IMR-90 (cell line): Measurements from ENCODE around the gene GUCY2C. TPM values are rescaled to one million over a fixed set of nuclear protein-coding genes. Genes with fewer than 3 reads are reported as not detected.

Experiments used
- ATAC-seq: fragments of 200-7000 bp; cut with Tn5 transposase; 2 replicates; pipeline ENCODE4 v1.9.1; 2020; ENCODE audit warnings: low read depth, mild to moderate bottlenecking, moderate library complexity
- BruUV-seq: library from RNA; stranded (reverse); fragments of 400-500 nt; replicated peaks from 2 replicates; lab custom pipeline; 2021; lab: Mats Ljungman, UMichigan
- CTCF ChIA-PET: fragments of 300-600 bp; formaldehyde crosslinking; extraction: SDS; loops from one replicate; lab custom pipeline; 2021; ENCODE audit warnings: antibody characterized with exemption; lab: Yijun Ruan, JAX
- POLR2A ChIA-PET: fragments of 300-600 bp; sonication (Branson Sonifier 250); formaldehyde crosslinking; loops from one replicate; lab custom pipeline; 2022; ENCODE audit warnings: antibody characterized with exemption; ENCODE audit not compliant: unreplicated experiment; lab: Charles Lee
- DNase-seq: peaks from one replicate; pipeline ENCODE4 v3.0.0; 2013
- H2AFZ ChIP-seq: replicated peaks from 2 replicates; pipeline ENCODE3; 2013; ENCODE audit warnings: low read length, mild to moderate bottlenecking; ENCODE audit not compliant: poor library complexity
- H2AK5ac ChIP-seq: 2 replicates; pipeline ENCODE4 v1.6.1; 2013; ENCODE audit warnings: low read depth, low read length, inconsistent platforms
- H2AK9ac ChIP-seq: replicated peaks from 2 replicates; pipeline ENCODE3; 2013; ENCODE audit warnings: mild to moderate bottlenecking, low read depth, low read length, moderate library complexity; ENCODE audit not compliant: poor library complexity
- H2BK120ac ChIP-seq: 2 replicates; pipeline ENCODE4 v1.6.1; 2013; ENCODE audit warnings: low read depth, low read length, inconsistent platforms
- H2BK15ac ChIP-seq: 3 replicates; pipeline ENCODE4 v1.6.1; 2013; ENCODE audit warnings: low read depth, low read length, inconsistent platforms
- H2BK20ac ChIP-seq: 2 replicates; pipeline ENCODE4 v1.6.1; 2013; ENCODE audit warnings: low read depth, mild to moderate bottlenecking, inconsistent platforms, low read length, moderate library complexity
- H2BK5ac ChIP-seq: 2 replicates; pipeline ENCODE4 v1.6.1; 2013; ENCODE audit warnings: mild to moderate bottlenecking, low read depth, low read length, inconsistent platforms; ENCODE audit not compliant: poor library complexity, severe bottlenecking
- H3K14ac ChIP-seq: replicated peaks from 2 replicates; pipeline ENCODE4 v1.6.1; 2013; ENCODE audit warnings: low read depth, low read length, inconsistent platforms
- H3K18ac ChIP-seq: 2 replicates; pipeline ENCODE4 v1.6.1; 2013; ENCODE audit warnings: low read depth, low read length, control low read depth
- H3K23ac ChIP-seq: 2 replicates; pipeline ENCODE4 v1.6.1; 2013; ENCODE audit warnings: low read depth, low read length, inconsistent platforms
- H3K27ac ChIP-seq: 2 replicates; pipeline ENCODE4 v1.5.1; 2013; ENCODE audit warnings: mild to moderate bottlenecking, control low read depth, low read length; ENCODE audit not compliant: insufficient read depth
- H3K27me3 ChIP-seq: 2 replicates; pipeline ENCODE4 v1.6.1; 2013; ENCODE audit warnings: low read length; ENCODE audit not compliant: control insufficient read depth, insufficient read depth
- H3K36me3 ChIP-seq: 2 replicates; pipeline ENCODE4 v1.6.1; 2013; ENCODE audit warnings: low read length, mixed read lengths; ENCODE audit not compliant: control insufficient read depth, insufficient read depth
- H3K4ac ChIP-seq: 2 replicates; pipeline ENCODE4 v1.6.1; 2013; ENCODE audit warnings: low read depth, low read length, inconsistent platforms
- H3K4me1 ChIP-seq: 2 replicates; pipeline ENCODE4 v1.6.1; 2013; ENCODE audit warnings: low read length, mixed read lengths; ENCODE audit not compliant: control insufficient read depth, insufficient read depth
- H3K4me2 ChIP-seq: 2 replicates; pipeline ENCODE4 v1.6.1; 2013; ENCODE audit warnings: low read depth, mild to moderate bottlenecking, control low read depth, low read length, moderate library complexity
- H3K4me3 ChIP-seq: 2 replicates; pipeline ENCODE4 v1.5.1; 2013; ENCODE audit warnings: low read depth, mild to moderate bottlenecking, control low read depth, low read length, moderate library complexity; ENCODE audit not compliant: insufficient read depth
- H3K56ac ChIP-seq: 2 replicates; pipeline ENCODE4 v1.6.1; 2013; ENCODE audit warnings: low read length, inconsistent platforms; ENCODE audit not compliant: insufficient read depth; ENCODE audit errors: extremely low read depth
- H3K79me1 ChIP-seq, 2 experiments: 2 replicates each; pipeline ENCODE4 v1.6.1; 2013; ENCODE audit warnings: low read length in 2 of 2, inconsistent platforms in 1 of 2, low read depth in 1 of 2
- H3K9ac ChIP-seq: 2 replicates; pipeline ENCODE4 v1.6.1; 2013; ENCODE audit warnings: low read depth, low read length, control low read depth
- H3K9me1 ChIP-seq: 2 replicates; pipeline ENCODE4 v1.6.1; 2013; ENCODE audit warnings: low read length, inconsistent platforms; ENCODE audit not compliant: insufficient read depth
- H3K9me3 ChIP-seq: 2 replicates; pipeline ENCODE4 v1.6.1; 2013; ENCODE audit warnings: low read length; ENCODE audit not compliant: control insufficient read depth, insufficient read depth
- H4K20me1 ChIP-seq: 2 replicates; pipeline ENCODE4 v1.6.1; 2013; ENCODE audit warnings: low read length, inconsistent platforms; ENCODE audit not compliant: insufficient read depth
- H4K5ac ChIP-seq: 2 replicates; pipeline ENCODE4 v1.6.1; 2013; ENCODE audit warnings: mild to moderate bottlenecking, low read depth, low read length, control low read depth
- H4K8ac ChIP-seq, 2 experiments: 2 replicates each; pipeline ENCODE4 v1.6.1; 2013; ENCODE audit warnings: low read depth in 2 of 2, low read length in 2 of 2, control low read depth in 1 of 2, inconsistent platforms in 1 of 2
- H4K91ac ChIP-seq: 2 replicates; pipeline ENCODE4 v1.6.1; 2013; ENCODE audit warnings: low read depth, low read length, inconsistent platforms; ENCODE audit not compliant: insufficient read depth
- CEBPB ChIP-seq: IDR thresholded peaks from 2 replicates; pipeline ENCODE4 v1.6.1; 2012; ENCODE audit warnings: low read depth, low read length, improper control_type of control experiment
- MAFK ChIP-seq: IDR thresholded peaks from 2 replicates; pipeline ENCODE4 v1.6.1; 2012; ENCODE audit warnings: low read depth, low read length, improper control_type of control experiment
- NFE2L2 ChIP-seq: fragments of 150-350 bp; IDR thresholded peaks from 2 replicates; pipeline ENCODE4 v1.6.1; 2016; ENCODE audit warnings: low read depth, mild to moderate bottlenecking, low read length
- SMC3 ChIP-seq: fragments of 150-350 bp; IDR thresholded peaks from 2 replicates; pipeline ENCODE4 v1.6.1; 2016; ENCODE audit warnings: low read depth, mild to moderate bottlenecking, antibody characterized with exemption, low read length, moderate library complexity
- WGBS, 2 experiments: methylation state at CpG; one replicate each; pipeline versions ENCODE4 v1.1.5 to v1.1.7; 2013; ENCODE audit warnings: missing lambda C conversion rate in 2 of 2; ENCODE audit not compliant: insufficient read length in 1 of 2; ENCODE audit errors: extremely low coverage in 2 of 2; 5-methylcytosine and 5-hydroxymethylcytosine counted together
- dilution Hi-C: fragments of 300-500 bp; cut with HindIII; formaldehyde crosslinking; loops from one replicate; pipeline ENCODE4 v1.14.3; 2018; ENCODE audit warnings: low sequenced_read_pairs; ENCODE audit not compliant: unreplicated experiment
- in situ Hi-C: fragments of 300-500 bp; cut with MboI; formaldehyde crosslinking; loops from 3 replicates; pipeline ENCODE4 v1.14.3; 2019; ENCODE audit warnings: low sequenced_read_pairs, inconsistent platforms, mixed read lengths
- intact Hi-C: fragments of 100-400 bp; cut with micrococcal nuclease; formaldehyde crosslinking; loops from 2 replicates; pipeline ENCODE4 v1.10.0; 2022
- polyA plus RNA-seq, 3 experiments: library from polyadenylated mRNA; depleted of rRNA; stranded (reverse); fragments of >200 nt; gene quantifications; 2 replicates each; pipeline ENCODE4 v1.2.3, GENCODE V29; 2012; ENCODE audit warnings: low replicate concordance in 1 of 3
- total RNA-seq: library from RNA; depleted of rRNA; stranded (reverse); fragments of >200 nt; gene quantifications from 2 replicates; pipeline ENCODE4 v1.2.3, GENCODE V29; 2012
- TF ChIP-seq, protein P1 (sequence below): fragments of 150-350 bp; IDR thresholded peaks from 2 replicates; pipeline ENCODE4 v1.6.1; 2016; ENCODE audit warnings: low read depth, mild to moderate bottlenecking, low read length, moderate library complexity, borderline replicate concordance

The GUCY2C gene
- total and polyA plus RNA-seq, 2 of the 4 experiments (the other 2 are of a cell fraction): not detected

DNA sequence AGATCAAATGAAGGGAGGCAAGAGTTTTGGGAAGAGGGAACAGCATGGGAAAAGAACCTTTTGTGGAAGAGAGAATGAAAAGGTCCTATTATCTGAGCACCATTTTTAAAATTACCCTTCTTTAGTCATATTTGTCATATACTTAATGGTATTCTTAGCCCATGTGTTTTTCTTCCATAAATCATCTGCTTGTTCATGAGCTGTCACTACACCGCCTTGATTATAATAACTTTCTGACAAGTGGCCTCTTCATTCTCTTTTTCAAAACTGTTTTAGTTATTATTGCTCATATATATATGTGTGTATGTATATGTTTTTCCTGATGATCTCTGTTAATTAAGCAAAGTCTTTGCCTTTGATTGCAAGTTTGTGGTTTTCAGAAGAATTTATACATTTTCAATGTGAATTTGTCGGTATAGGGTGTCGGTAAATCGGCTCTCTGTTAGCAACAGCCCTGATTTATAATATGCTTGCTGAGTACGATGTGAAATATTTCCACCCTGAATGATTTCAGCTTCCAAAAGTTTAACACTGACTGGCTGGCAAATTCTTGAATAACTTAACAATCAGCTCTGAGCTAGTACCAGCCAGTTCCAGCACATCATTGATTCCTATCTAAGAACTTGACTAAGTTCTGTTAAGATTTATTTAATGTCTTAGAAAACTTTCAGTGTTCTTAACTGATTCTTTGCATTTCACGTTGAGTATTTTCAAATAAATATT, 49.2 kb downstream of the GUCY2C start:
- no peak overlapping the region for H3K4me3 ChIP-seq
- H2BK20ac ChIP-seq: no peak overlapping the region
- in situ Hi-C loops (no loop called here), dilution Hi-C loops (no loop called here), intact Hi-C loops (no loop called here)
- H3K9me1 ChIP-seq: no peaks in the 10 kb centered on the region
- no peaks in the 10 kb centered on the region for H4K20me1 ChIP-seq
- H2BK120ac ChIP-seq: no peak overlapping the region
- no peak overlapping the region for H3K27ac ChIP-seq
- ChIA-PET POLR2A (no interaction called here), CTCF (interaction anchor here (0.6 kb wide), 1 partner anchor 18 kb away, joined by 3 read pairs; no protein-coding TSS in a partner anchor)
- no peak overlapping the region for H3K9ac ChIP-seq
- H4K91ac ChIP-seq: no peak overlapping the region
- TF ChIP-seq NFE2L2: no peak
- TF ChIP-seq, protein P1, sequence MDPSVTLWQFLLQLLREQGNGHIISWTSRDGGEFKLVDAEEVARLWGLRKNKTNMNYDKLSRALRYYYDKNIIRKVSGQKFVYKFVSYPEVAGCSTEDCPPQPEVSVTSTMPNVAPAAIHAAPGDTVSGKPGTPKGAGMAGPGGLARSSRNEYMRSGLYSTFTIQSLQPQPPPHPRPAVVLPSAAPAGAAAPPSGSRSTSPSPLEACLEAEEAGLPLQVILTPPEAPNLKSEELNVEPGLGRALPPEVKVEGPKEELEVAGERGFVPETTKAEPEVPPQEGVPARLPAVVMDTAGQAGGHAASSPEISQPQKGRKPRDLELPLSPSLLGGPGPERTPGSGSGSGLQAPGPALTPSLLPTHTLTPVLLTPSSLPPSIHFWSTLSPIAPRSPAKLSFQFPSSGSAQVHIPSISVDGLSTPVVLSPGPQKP: no peak
- no peak for TF ChIP-seq CEBPB
- TF ChIP-seq MAFK: no peak
- no peak for TF ChIP-seq SMC3
- H3K9me3 ChIP-seq: no peaks in the 10 kb centered on the region
- H3K14ac ChIP-seq: no peak overlapping the region
- no peaks in the 10 kb centered on the region for H3K36me3 ChIP-seq
- WGBS, 2 experiments: no CpG with 5 or more reads among the region's 6 CpGs
- no peak overlapping the region for H2AK5ac ChIP-seq
- no peak overlapping the region for H3K4ac ChIP-seq
- no peak overlapping the region for H3K56ac ChIP-seq
- no peak overlapping the region for H3K23ac ChIP-seq
- ATAC-seq (no peak), DNase-seq (no peak)
- no peak overlapping the region for H2BK5ac ChIP-seq
- no peak overlapping the region for H4K5ac ChIP-seq
- no peak overlapping the region for H3K4me2 ChIP-seq
- H2AFZ ChIP-seq: no peak overlapping the region
- H3K4me1 ChIP-seq: no peaks in the 10 kb centered on the region
- H2BK15ac ChIP-seq: no peak overlapping the region
- no peaks in the 10 kb centered on the region for H3K27me3 ChIP-seq
- no peak overlapping the region for H4K8ac ChIP-seq
- no peak overlapping the region for H3K18ac ChIP-seq
- H3K79me1 ChIP-seq: no peaks in the 10 kb centered on the region
- no TSS peak for BruUV-seq
- H2AK9ac ChIP-seq: no peak overlapping the region
